ENCODE results near the gene CDH18.

CDH18 gene

GRCh38 chr5:19584131-19584530 lies 403.9 kb downstream of the CDH18 start:
- no peak overlapping the region for H3K27ac Mint-ChIP-seq (ENCODE audit: low read depth)
- H3K9me3 Mint-ChIP-seq: peaks cover 26% of the 10 kb centered on the region
- no peaks in the 10 kb centered on the region for H3K36me3 Mint-ChIP-seq (ENCODE audit: insufficient read depth)
- no peak overlapping the region for H3K4me3 Mint-ChIP-seq
- DNase-seq (ENCODE audit: low spot score in 2 of 2) (no peak), ATAC-seq (replicated peaks; ENCODE audit: extremely low read depth, poor library complexity, severe bottlenecking) (no peak)
- no peaks in the 10 kb centered on the region for H3K27me3 Mint-ChIP-seq
- no peaks in the 10 kb centered on the region for H3K4me1 Mint-ChIP-seq

- H3K27me3 Mint-ChIP-seq: no peaks in the 10 kb centered on the region
- H3K9me3 Mint-ChIP-seq: peaks cover 23% of the 10 kb centered on the region
- no peak for DNase-seq (ENCODE audit: low spot score in 2 of 2)
- H3K4me1 Mint-ChIP-seq: no peaks in the 10 kb centered on the region
- ATAC-seq (replicated peaks; ENCODE audit: extremely low read depth, poor library complexity, severe bottlenecking): no peak
- no peak overlapping the region for H3K27ac Mint-ChIP-seq (ENCODE audit: low read depth)
- H3K4me3 Mint-ChIP-seq: no peak overlapping the region
- H3K36me3 Mint-ChIP-seq (ENCODE audit: insufficient read depth): no peaks in the 10 kb centered on the region
Observed at GRCh38 chr5:19577882-19578281, 410.1 kb downstream of the CDH18 start.

- DNase-seq (ENCODE audit: low spot score in 2 of 2) (no peak), ATAC-seq (replicated peaks; ENCODE audit: extremely low read depth, poor library complexity, severe bottlenecking) (no peak)
- H3K4me1 Mint-ChIP-seq: no peaks in the 10 kb centered on the region
- H3K36me3 Mint-ChIP-seq (ENCODE audit: insufficient read depth): no peaks in the 10 kb centered on the region
- H3K4me3 Mint-ChIP-seq: no peak overlapping the region
- no peak overlapping the region for H3K27ac Mint-ChIP-seq (ENCODE audit: low read depth)
- peaks cover 40% of the 10 kb centered on the region for H3K9me3 Mint-ChIP-seq
- H3K27me3 Mint-ChIP-seq: no peaks in the 10 kb centered on the region
Observed at GRCh38 chr5:19568004-19568403, 420.0 kb downstream of the CDH18 start.

- Mint-ChIP-seq H3K36me3 (ENCODE audit: insufficient read depth) (no peaks in the 10 kb centered on the region), H3K27ac (ENCODE audit: low read depth) (no peak overlapping the region), H3K4me1 (no peaks in the 10 kb centered on the region), H3K4me3 (no peak overlapping the region), H3K27me3 (no peaks in the 10 kb centered on the region), H3K9me3 (peaks cover 40% of the 10 kb centered on the region)
- no peak for DNase-seq (ENCODE audit: low spot score in 2 of 2)
- ATAC-seq (replicated peaks; ENCODE audit: extremely low read depth, poor library complexity, severe bottlenecking): no peak
Observed at GRCh38 chr5:19565466-19565865, 422.5 kb downstream of the CDH18 start.

- Mint-ChIP-seq H3K4me1 (no peaks in the 10 kb centered on the region), H3K36me3 (ENCODE audit: insufficient read depth) (no peaks in the 10 kb centered on the region), H3K4me3 (no peak overlapping the region), H3K27me3 (no peaks in the 10 kb centered on the region), H3K9me3 (peaks cover 37% of the 10 kb centered on the region), H3K27ac (ENCODE audit: low read depth) (no peak overlapping the region)
- ATAC-seq (replicated peaks; ENCODE audit: extremely low read depth, poor library complexity, severe bottlenecking) (no peak), DNase-seq (ENCODE audit: low spot score in 2 of 2) (no peak)
Observed at GRCh38 chr5:19564036-19564435, 424.0 kb downstream of the CDH18 start.

GRCh38 chr5:19555876-19556275 lies 432.1 kb downstream of the CDH18 start:
- H3K27ac Mint-ChIP-seq (ENCODE audit: low read depth): no peak overlapping the region
- H3K36me3 Mint-ChIP-seq (ENCODE audit: insufficient read depth): no peaks in the 10 kb centered on the region
- peaks cover 10% of the 10 kb centered on the region for H3K9me3 Mint-ChIP-seq
- H3K4me3 Mint-ChIP-seq: no peak overlapping the region
- no peak for DNase-seq (ENCODE audit: low spot score in 2 of 2)
- no peaks in the 10 kb centered on the region for H3K27me3 Mint-ChIP-seq
- H3K4me1 Mint-ChIP-seq: no peaks in the 10 kb centered on the region
- no peak for ATAC-seq (replicated peaks; ENCODE audit: extremely low read depth, poor library complexity, severe bottlenecking)

GRCh38 chr5:19555436-19555835 lies 432.6 kb downstream of the CDH18 start:
- H3K27ac Mint-ChIP-seq (ENCODE audit: low read depth): no peak overlapping the region
- H3K4me3 Mint-ChIP-seq: no peak overlapping the region
- H3K36me3 Mint-ChIP-seq (ENCODE audit: insufficient read depth): no peaks in the 10 kb centered on the region
- DNase-seq (ENCODE audit: low spot score in 2 of 2) (no peak), ATAC-seq (replicated peaks; ENCODE audit: extremely low read depth, poor library complexity, severe bottlenecking) (no peak)
- peaks cover 10% of the 10 kb centered on the region for H3K9me3 Mint-ChIP-seq
- H3K4me1 Mint-ChIP-seq: no peaks in the 10 kb centered on the region
- H3K27me3 Mint-ChIP-seq: no peaks in the 10 kb centered on the region

GRCh38 chr5:19554524-19554923 lies 433.5 kb downstream of the CDH18 start:
- ATAC-seq (replicated peaks; ENCODE audit: extremely low read depth, poor library complexity, severe bottlenecking) (no peak), DNase-seq (ENCODE audit: low spot score in 2 of 2) (no peak)
- Mint-ChIP-seq H3K9me3 (peaks cover 15% of the 10 kb centered on the region), H3K27ac (ENCODE audit: low read depth) (no peak overlapping the region), H3K4me3 (no peak overlapping the region), H3K36me3 (ENCODE audit: insufficient read depth) (no peaks in the 10 kb centered on the region), H3K4me1 (no peaks in the 10 kb centered on the region), H3K27me3 (no peaks in the 10 kb centered on the region)

- Mint-ChIP-seq H3K4me3 (no peak overlapping the region), H3K27ac (ENCODE audit: low read depth) (no peak overlapping the region), H3K36me3 (ENCODE audit: insufficient read depth) (no peaks in the 10 kb centered on the region), H3K9me3 (peaks cover 28% of the 10 kb centered on the region), H3K4me1 (no peaks in the 10 kb centered on the region), H3K27me3 (no peaks in the 10 kb centered on the region)
- no peak for ATAC-seq (replicated peaks; ENCODE audit: extremely low read depth, poor library complexity, severe bottlenecking)
- DNase-seq (ENCODE audit: low spot score in 2 of 2): no peak
Observed at GRCh38 chr5:19547640-19548039, 440.4 kb downstream of the CDH18 start.

GRCh38 chr5:19546521-19546920 lies 441.5 kb downstream of the CDH18 start:
- no peaks in the 10 kb centered on the region for H3K4me1 Mint-ChIP-seq
- no peak overlapping the region for H3K27ac Mint-ChIP-seq (ENCODE audit: low read depth)
- peaks cover 27% of the 10 kb centered on the region for H3K9me3 Mint-ChIP-seq
- ATAC-seq (replicated peaks; ENCODE audit: extremely low read depth, poor library complexity, severe bottlenecking): no peak
- no peak overlapping the region for H3K4me3 Mint-ChIP-seq
- DNase-seq (ENCODE audit: low spot score in 2 of 2): no peak
- no peaks in the 10 kb centered on the region for H3K27me3 Mint-ChIP-seq
- H3K36me3 Mint-ChIP-seq (ENCODE audit: insufficient read depth): no peaks in the 10 kb centered on the region

- no peaks in the 10 kb centered on the region for H3K36me3 Mint-ChIP-seq (ENCODE audit: insufficient read depth)
- H3K27ac Mint-ChIP-seq (ENCODE audit: low read depth): no peak overlapping the region
- H3K4me3 Mint-ChIP-seq: no peak overlapping the region
- H3K27me3 Mint-ChIP-seq: no peaks in the 10 kb centered on the region
- DNase-seq (ENCODE audit: low spot score in 2 of 2) (no peak), ATAC-seq (replicated peaks; ENCODE audit: extremely low read depth, poor library complexity, severe bottlenecking) (no peak)
- H3K9me3 Mint-ChIP-seq: peaks cover 22% of the 10 kb centered on the region
- H3K4me1 Mint-ChIP-seq: no peaks in the 10 kb centered on the region
Observed at GRCh38 chr5:19538607-19539006, 449.4 kb downstream of the CDH18 start.

- Mint-ChIP-seq H3K36me3 (ENCODE audit: insufficient read depth) (no peaks in the 10 kb centered on the region), H3K27me3 (no peaks in the 10 kb centered on the region), H3K4me1 (no peaks in the 10 kb centered on the region), H3K9me3 (peaks cover 37% of the 10 kb centered on the region), H3K4me3 (no peak overlapping the region), H3K27ac (ENCODE audit: low read depth) (no peak overlapping the region)
- ATAC-seq (replicated peaks; ENCODE audit: extremely low read depth, poor library complexity, severe bottlenecking): no peak
- DNase-seq (ENCODE audit: low spot score in 2 of 2): no peak
Observed at GRCh38 chr5:19536387-19536786, 451.6 kb downstream of the CDH18 start.

- ATAC-seq (replicated peaks; ENCODE audit: extremely low read depth, poor library complexity, severe bottlenecking) (no peak), DNase-seq (ENCODE audit: low spot score in 2 of 2) (no peak)
- Mint-ChIP-seq H3K4me3 (no peak overlapping the region), H3K27ac (ENCODE audit: low read depth) (no peak overlapping the region), H3K27me3 (no peaks in the 10 kb centered on the region), H3K36me3 (ENCODE audit: insufficient read depth) (no peaks in the 10 kb centered on the region), H3K9me3 (peaks cover 33% of the 10 kb centered on the region), H3K4me1 (no peaks in the 10 kb centered on the region)
Observed at GRCh38 chr5:19534751-19535150, 453.2 kb downstream of the CDH18 start.

GRCh38 chr5:19532936-19533335 lies 455.1 kb downstream of the CDH18 start:
- H3K27ac Mint-ChIP-seq (ENCODE audit: low read depth): no peak overlapping the region
- no peak overlapping the region for H3K4me3 Mint-ChIP-seq
- no peaks in the 10 kb centered on the region for H3K4me1 Mint-ChIP-seq
- H3K36me3 Mint-ChIP-seq (ENCODE audit: insufficient read depth): no peaks in the 10 kb centered on the region
- DNase-seq (ENCODE audit: low spot score in 2 of 2) (no peak), ATAC-seq (replicated peaks; ENCODE audit: extremely low read depth, poor library complexity, severe bottlenecking) (no peak)
- H3K27me3 Mint-ChIP-seq: no peaks in the 10 kb centered on the region
- H3K9me3 Mint-ChIP-seq: peaks cover 32% of the 10 kb centered on the region
